ENCODE measurements around the gene CEBPA.

- no peak for TF ChIP-seq CTCF (conservative IDR thresholded peaks at IDR 0.05)
- no peak; the same call in none of the 2 replicates for TF ChIP-seq ZFX (IDR thresholded peaks at IDR 0.05)
These were observed 848 bp upstream of the CEBPA start for GRCh38 chr19:33302974-33303790.

All from C4-2B (cell line).